ENCODE data around the gene CEACAM3.
"Not testable (repeated sequence)": the region's sequence is repeated elsewhere in the genome, so short reads cannot be mapped to it uniquely, and the experiment has no call there.

Gene CEACAM3

DNA sequence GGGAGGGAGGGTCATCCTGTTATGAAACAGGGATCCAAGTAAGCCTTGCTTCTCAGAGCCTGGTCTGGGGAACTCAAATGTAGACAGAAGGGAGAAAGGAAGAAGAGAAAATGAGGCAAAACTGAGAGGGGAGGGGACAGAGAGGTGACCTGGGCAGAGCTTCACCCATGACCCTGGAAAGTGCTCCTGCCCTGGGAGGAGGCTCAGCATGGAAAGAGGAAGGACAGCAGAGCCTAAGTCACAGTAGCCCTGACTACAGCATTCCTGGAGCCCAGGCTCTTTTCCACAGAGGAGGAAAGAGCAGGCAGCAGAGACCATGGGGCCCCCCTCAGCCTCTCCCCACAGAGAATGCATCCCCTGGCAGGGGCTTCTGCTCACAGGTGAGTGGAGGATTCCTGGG lies at the start of gene CEACAM3:
TSS of gene CEACAM3 (plus strand) at position 226 of the 400 bp plus-strand sequence. CDS start at position 317, 91 bp downstream.
- no peaks in the 10 kb centered on the region for H3K36me3 Mint-ChIP-seq
- no peak within 1 kb of the TSS for H3K4me3 Mint-ChIP-seq
- DNase-seq (ENCODE audit: low spot score in 2 of 2) (no peak), ATAC-seq (ENCODE audit: low read depth) (no peak)
- peaks cover 15% of the 10 kb centered on the region for H3K27me3 Mint-ChIP-seq
- H3K4me1 Mint-ChIP-seq: peaks cover 11% of the 10 kb centered on the region
- no peak within 1 kb of the TSS for H3K27ac Mint-ChIP-seq
- no peaks in the 10 kb centered on the region for H3K9me3 Mint-ChIP-seq

DNA sequence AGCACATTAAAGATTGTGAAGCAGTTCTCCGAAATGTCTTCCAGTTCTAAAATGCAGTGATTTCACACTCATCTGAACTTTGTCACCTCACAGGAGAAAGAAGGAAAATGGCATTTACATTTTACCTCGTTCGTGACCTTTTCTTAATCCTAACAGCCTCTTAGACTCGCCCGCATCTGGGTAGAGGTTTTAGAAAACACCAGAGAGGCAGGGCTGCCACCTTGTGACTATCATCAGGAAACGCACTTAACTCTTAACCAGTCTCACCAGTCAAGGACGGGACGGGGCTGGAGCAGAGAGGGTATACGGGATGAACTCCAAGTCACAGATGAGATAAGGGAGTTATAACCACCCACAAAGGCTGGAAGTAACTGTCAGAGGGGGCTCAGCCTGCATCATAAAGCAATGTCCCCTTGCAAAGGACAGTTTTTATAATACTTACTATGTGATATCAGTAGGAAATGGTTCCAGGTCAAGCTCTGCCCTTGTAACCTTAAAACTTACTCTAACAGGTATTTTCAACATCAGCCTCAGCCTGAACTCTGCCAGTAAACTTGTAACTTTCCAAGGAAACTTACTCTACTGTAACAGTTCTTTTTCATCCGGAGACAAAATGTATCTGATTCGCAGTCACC lies 49.7 kb upstream of the CEACAM3 start:
- H3K4me3 Mint-ChIP-seq: no peak overlapping the region
- peaks cover 22% of the 10 kb centered on the region for H3K27me3 Mint-ChIP-seq
- no peaks in the 10 kb centered on the region for H3K9me3 Mint-ChIP-seq
- H3K36me3 Mint-ChIP-seq: no peaks in the 10 kb centered on the region
- H3K27ac Mint-ChIP-seq: no peak overlapping the region
- H3K4me1 Mint-ChIP-seq: peaks cover 6% of the 10 kb centered on the region
- ATAC-seq (ENCODE audit: low read depth) (peak; percentile 69), DNase-seq (ENCODE audit: low spot score in 2 of 2) (peak in 1 of 2 donors; percentile 9)

DNA sequence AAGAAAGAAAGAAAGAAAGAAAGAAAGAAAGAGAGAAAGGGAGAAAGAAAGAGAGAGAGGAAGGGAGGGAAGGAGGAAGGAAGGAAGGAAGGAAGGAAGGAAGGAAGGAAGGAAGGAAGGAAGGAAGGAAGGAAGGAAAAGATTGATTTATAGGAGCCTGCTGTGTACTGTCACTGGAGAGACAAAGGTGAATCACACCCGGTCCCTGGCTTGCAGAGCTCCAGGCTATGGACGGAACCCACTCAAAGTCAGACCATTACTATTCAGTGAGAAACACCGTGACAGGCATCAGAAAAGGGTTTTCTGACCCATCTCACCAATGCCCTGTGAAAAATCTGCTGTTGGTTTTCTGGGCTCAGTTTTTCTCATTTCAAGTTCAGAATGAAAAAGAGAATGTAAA lies 48.4 kb upstream of the CEACAM3 start:
- Mint-ChIP-seq H3K4me1 (peaks cover 6% of the 10 kb centered on the region), H3K36me3 (no peaks in the 10 kb centered on the region), H3K27ac (no peak overlapping the region), H3K27me3 (peaks cover 24% of the 10 kb centered on the region), H3K4me3 (no peak overlapping the region), H3K9me3 (no peaks in the 10 kb centered on the region)
- DNase-seq (ENCODE audit: low spot score in 2 of 2) (no peak), ATAC-seq (ENCODE audit: low read depth) (no peak)

DNA sequence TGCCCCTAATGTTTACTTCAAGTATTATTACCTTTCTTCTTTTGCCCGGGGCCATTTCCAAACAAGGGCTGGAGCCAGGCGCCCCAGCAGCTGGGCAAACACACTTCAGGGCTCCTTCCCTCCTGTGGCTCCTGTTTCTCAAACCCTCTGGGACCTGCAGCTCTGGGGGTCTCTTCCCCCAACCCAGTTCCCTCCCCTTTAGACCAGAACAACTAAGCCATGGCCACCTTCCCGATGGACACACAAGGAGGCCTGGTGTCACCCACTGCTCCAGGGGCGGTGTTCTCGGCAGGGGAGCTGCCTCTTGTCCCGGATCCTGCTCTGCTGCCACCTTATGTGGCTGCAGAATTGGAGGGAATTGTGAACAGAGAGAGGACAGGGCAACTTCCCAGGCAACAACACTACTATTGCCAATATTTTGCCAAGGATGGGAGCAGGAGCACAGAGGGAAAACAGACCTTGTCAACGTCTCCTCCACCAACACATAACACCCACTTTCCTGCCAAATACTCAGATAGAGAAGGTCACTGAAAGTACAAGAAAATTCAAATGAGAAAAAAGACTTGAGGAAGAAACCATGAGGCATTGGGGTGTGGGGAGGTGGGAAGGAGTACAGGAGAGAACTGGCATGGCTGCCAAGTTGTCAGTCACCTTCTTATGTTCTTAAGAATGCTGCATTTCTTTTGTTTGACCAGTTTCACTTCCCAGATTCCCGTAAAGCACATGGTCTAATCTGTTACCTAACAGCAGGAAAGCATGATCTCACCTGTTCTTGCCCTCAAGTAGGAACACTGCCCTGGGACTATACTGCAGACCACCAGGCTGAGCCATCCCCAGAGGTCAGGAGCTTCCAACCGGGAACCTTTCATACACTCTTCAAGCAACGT lies 45.9 kb upstream of the CEACAM3 start:
- not testable (repeated sequence) for H3K4me3 Mint-ChIP-seq; ATAC-seq (ENCODE audit: low read depth); H3K9me3 Mint-ChIP-seq; DNase-seq (ENCODE audit: low spot score in 2 of 2); H3K36me3 Mint-ChIP-seq; H3K27ac Mint-ChIP-seq; H3K4me1 Mint-ChIP-seq
- peaks cover 22% of the 10 kb centered on the region for H3K27me3 Mint-ChIP-seq

DNA sequence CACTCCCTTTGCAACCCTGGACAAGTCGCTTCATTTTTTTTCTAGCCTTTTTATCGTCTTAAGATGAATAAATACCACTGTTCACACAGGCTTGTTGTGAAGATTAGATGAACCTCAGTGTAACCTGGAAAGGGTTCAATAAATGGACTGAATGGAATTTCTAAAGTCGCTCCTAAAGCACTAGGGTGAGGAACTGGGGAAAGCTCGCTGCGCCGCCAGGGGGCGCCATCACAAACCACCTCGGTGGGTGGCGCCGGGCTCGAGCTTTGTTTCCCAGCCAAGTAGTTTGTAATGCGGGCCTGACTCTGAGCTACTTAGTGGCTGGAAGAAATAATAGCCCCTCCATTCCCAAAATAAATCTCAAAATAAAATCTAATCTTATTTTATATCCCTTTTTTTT lies 43.2 kb upstream of the CEACAM3 start:
- H3K4me3 Mint-ChIP-seq: no peak overlapping the region
- peak; percentile 64 to 65 for DNase-seq (ENCODE audit: low spot score in 2 of 2)
- no peak overlapping the region for H3K27ac Mint-ChIP-seq
- no peaks in the 10 kb centered on the region for H3K36me3 Mint-ChIP-seq
- peak; percentile 76 for ATAC-seq (ENCODE audit: low read depth)
- H3K4me1 Mint-ChIP-seq: peaks cover 5% of the 10 kb centered on the region
- no peaks in the 10 kb centered on the region for H3K9me3 Mint-ChIP-seq
- H3K27me3 Mint-ChIP-seq: peaks cover 12% of the 10 kb centered on the region

DNA sequence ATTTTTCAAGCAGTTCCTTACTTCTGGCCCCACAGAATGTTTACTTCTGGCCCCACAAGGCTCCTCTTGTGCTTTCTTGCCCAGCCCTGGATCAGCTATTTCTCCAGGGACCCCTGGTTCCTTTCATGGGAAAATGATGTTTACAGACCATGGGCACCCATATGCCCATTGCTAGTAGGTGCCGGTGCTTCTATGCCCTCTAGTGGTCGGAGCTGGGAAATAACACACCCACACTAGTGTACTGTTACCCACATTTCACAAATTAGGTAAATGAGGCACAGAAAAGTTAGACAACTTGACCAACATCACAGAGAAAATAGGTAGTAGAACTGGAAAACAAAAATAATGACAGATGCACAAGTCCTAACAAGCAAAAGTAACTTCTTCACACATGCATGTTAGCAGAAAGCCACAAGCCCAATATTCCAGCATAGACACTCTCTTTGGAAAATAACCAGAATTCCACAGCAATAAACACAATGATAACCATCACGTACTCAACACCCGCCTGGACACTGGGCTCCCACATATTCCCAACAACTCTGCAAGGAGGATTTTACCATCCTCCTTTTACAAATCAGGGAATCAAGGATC lies 42.4 kb upstream of the CEACAM3 start:
- H3K4me1 Mint-ChIP-seq: peaks cover 5% of the 10 kb centered on the region
- H3K9me3 Mint-ChIP-seq: no peaks in the 10 kb centered on the region
- DNase-seq (ENCODE audit: low spot score in 2 of 2): peak; percentile 64 to 69
- no peak overlapping the region for H3K27ac Mint-ChIP-seq
- peaks cover 13% of the 10 kb centered on the region for H3K27me3 Mint-ChIP-seq
- no peak overlapping the region for H3K4me3 Mint-ChIP-seq
- H3K36me3 Mint-ChIP-seq: no peaks in the 10 kb centered on the region
- peak; percentile 90 for ATAC-seq (ENCODE audit: low read depth)

DNA sequence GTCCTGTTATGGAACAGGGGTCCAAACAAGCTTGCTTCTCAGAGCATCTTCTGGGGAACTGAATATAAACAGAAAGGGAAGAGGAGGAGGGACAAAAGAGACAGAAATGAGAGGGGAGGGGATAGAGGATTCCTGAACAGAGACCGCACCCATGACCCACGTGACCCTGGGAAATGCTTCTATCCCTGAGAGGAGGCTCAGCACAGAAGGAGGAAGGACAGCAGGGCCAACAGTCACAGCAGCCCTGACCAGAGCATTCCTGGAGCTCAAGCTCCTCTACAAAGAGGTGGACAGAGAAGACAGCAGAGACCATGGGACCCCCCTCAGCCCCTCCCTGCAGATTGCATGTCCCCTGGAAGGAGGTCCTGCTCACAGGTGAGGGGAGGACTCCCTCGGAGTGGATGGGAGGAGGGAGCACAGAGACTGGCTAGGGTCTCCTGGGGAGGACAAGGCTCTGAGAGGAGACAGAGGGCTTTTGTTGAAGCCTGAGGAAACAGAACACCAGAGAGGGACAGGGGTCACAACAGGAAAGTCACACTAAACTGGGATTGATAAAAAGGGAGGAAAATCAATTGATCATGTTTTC lies 41.0 kb upstream of the CEACAM3 start, which contains the start of gene CEACAM6:
TSS of gene CEACAM6 (plus strand) at position 203 of the 586 bp plus-strand sequence. CDS start at position 312, 109 bp downstream.
- peaks cover 5% of the 10 kb centered on the region for H3K4me1 Mint-ChIP-seq
- H3K9me3 Mint-ChIP-seq: no peaks in the 10 kb centered on the region
- H3K27me3 Mint-ChIP-seq: peaks cover 18% of the 10 kb centered on the region

DNA sequence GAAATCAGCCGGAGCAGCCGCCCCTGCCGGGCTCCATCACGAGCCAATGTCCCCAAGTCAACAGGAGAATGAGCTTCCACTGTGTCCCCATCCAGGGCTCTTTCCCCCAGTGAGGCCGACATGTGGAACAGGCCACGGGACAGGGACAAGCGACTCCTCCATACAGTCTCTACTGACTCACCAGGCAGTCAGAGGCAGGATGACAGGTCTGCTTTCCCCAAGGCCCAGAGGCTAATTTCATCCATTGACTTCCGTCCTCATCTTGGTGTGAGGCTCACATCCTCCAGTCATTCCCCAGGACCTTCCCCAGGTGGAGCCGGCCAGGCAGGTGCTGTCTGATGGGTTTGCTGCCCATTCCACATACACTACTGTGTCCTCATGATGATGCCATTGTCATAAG lies 37.5 kb upstream of the CEACAM3 start:
- peaks cover 2% of the 10 kb centered on the region for H3K4me1 Mint-ChIP-seq
- no peak overlapping the region for H3K27ac Mint-ChIP-seq
- ATAC-seq (ENCODE audit: low read depth): no peak
- H3K4me3 Mint-ChIP-seq: no peak overlapping the region
- DNase-seq (ENCODE audit: low spot score in 2 of 2): no peak
- no peaks in the 10 kb centered on the region for H3K36me3 Mint-ChIP-seq
- H3K27me3 Mint-ChIP-seq: peaks cover 22% of the 10 kb centered on the region
- no peaks in the 10 kb centered on the region for H3K9me3 Mint-ChIP-seq

More for the DNA sequence above, 41.0 kb upstream of the CEACAM3 start, which contains the start of gene CEACAM6:
- ATAC-seq (ENCODE audit: low read depth) (no peak), DNase-seq (ENCODE audit: low spot score in 2 of 2) (no peak)
- Mint-ChIP-seq H3K27ac (no peak within 1 kb of the TSS), H3K4me3 (no peak within 1 kb of the TSS), H3K36me3 (no peaks in the 10 kb centered on the region)

DNA sequence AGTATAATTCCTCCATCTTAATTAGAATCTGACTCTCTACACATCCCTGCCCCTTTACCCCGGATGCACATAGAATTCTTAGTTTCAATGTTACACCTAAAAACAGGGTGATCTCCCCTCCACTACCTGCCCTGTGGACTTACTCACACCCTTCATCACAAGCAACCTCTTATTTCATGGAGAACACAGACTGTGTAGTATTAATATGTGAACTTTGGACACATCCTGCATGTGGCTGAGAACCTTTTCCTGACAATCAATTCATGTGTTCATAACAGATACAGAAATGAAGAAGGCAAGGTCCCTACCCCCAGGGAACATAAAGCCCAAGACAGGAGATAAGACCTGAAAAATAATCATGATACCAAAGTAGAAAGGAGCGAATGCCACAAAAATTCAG lies 29.3 kb upstream of the CEACAM3 start:
- DNase-seq (ENCODE audit: low spot score in 2 of 2) (no peak), ATAC-seq (ENCODE audit: low read depth) (no peak)
- H3K4me3 Mint-ChIP-seq: no peak overlapping the region
- no peak overlapping the region for H3K27ac Mint-ChIP-seq
- H3K27me3 Mint-ChIP-seq: peaks cover 17% of the 10 kb centered on the region
- no peaks in the 10 kb centered on the region for H3K4me1 Mint-ChIP-seq
- no peaks in the 10 kb centered on the region for H3K9me3 Mint-ChIP-seq
- H3K36me3 Mint-ChIP-seq: no peaks in the 10 kb centered on the region

DNA sequence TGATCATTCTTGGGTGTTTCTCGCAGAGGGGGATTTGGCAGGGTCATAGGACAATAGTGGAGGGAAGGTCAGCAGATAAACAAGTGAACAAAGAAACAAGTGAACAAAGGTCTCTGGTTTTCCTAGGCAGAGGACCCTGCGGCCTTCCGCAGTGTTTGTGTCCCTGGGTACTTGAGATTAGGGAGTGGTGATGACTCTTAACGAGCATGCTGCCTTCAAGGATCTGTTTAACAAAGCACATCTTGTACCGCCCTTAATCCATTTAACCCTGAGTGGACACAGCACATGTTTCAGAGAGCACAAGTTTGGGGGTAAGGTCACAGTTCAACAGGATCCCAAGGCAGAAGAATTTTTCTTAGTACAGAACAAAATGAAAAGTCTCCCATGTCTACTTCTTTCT lies 28.3 kb upstream of the CEACAM3 start:
- H3K27ac Mint-ChIP-seq; H3K4me1 Mint-ChIP-seq; H3K4me3 Mint-ChIP-seq; H3K36me3 Mint-ChIP-seq; DNase-seq (ENCODE audit: low spot score in 2 of 2); ATAC-seq (ENCODE audit: low read depth); H3K9me3 Mint-ChIP-seq: not testable (repeated sequence)
- H3K27me3 Mint-ChIP-seq: peaks cover 14% of the 10 kb centered on the region

DNA sequence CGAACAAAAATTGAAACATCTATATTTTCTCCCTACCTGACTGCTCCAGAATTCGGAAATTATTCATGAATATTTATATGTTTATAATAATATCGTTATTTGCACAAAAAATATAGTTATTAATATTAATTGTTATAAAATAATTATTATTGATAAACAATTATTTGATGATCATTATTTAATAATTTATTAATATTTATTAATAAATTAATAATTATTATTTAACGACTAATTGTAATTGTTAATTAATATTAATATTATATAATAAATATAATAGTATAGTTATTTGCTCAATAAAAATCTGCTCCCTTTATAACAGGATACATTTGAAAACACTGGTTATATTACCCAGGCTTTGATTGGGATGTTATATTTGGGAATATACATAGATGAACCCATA lies 26.8 kb upstream of the CEACAM3 start:
- H3K27me3 Mint-ChIP-seq: peaks cover 17% of the 10 kb centered on the region
- H3K4me1 Mint-ChIP-seq: no peaks in the 10 kb centered on the region
- H3K27ac Mint-ChIP-seq: no peak overlapping the region

DNA sequence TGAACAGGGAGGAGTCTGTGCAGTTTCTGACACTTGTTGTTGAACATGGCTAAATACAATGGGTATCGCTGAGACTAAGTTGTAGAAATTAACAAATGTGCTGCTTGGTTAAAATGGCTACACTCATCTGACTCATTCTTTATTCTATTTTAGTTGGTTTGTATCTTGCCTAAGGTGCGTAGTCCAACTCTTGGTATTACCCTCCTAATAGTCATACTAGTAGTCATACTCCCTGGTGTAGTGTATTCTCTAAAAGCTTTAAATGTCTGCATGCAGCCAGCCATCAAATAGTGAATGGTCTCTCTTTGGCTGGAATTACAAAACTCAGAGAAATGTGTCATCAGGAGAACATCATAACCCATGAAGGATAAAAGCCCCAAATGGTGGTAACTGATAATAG lies 25.0 kb upstream of the CEACAM3 start:
- Mint-ChIP-seq H3K4me1 (no peaks in the 10 kb centered on the region), H3K9me3 (no peaks in the 10 kb centered on the region), H3K27ac (no peak overlapping the region), H3K36me3 (no peaks in the 10 kb centered on the region), H3K27me3 (peaks cover 11% of the 10 kb centered on the region), H3K4me3 (no peak overlapping the region)
- no peak for DNase-seq (ENCODE audit: low spot score in 2 of 2)
- ATAC-seq (ENCODE audit: low read depth): no peak

More for the DNA sequence above, 26.8 kb upstream of the CEACAM3 start:
- DNase-seq (ENCODE audit: low spot score in 2 of 2) (no peak), ATAC-seq (ENCODE audit: low read depth) (no peak)
- no peak overlapping the region for H3K4me3 Mint-ChIP-seq
- H3K36me3 Mint-ChIP-seq: no peaks in the 10 kb centered on the region
- H3K9me3 Mint-ChIP-seq: no peaks in the 10 kb centered on the region

DNA sequence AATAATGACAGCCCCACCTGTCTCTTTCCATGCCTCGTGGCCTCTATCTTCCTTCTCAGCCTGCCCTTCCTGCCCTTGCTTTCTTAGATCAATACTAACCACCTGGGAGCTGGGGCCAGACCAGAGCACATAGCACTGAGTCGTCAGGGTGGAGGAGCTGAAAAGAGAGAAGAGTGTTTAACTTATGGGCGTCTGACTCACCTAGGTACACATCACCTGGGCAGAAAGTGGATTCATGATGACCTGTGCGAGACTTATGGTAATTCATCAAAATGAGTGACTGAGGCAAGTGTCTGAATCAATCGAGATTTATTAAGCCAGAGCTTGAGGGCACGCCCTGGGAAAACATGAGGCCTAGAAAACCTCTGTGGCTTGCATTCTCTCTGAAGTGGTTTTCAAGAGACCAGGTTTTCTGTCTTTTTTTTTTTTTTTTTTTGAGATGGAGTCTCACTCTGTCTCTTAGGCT lies 21.8 kb upstream of the CEACAM3 start:
- H3K4me3 Mint-ChIP-seq: no peak overlapping the region
- no peak overlapping the region for H3K27ac Mint-ChIP-seq
- H3K27me3 Mint-ChIP-seq: peaks cover 9% of the 10 kb centered on the region
- H3K9me3 Mint-ChIP-seq: no peaks in the 10 kb centered on the region
- no peaks in the 10 kb centered on the region for H3K4me1 Mint-ChIP-seq
- DNase-seq (ENCODE audit: low spot score in 2 of 2): no peak
- no peak for ATAC-seq (ENCODE audit: low read depth)
- no peaks in the 10 kb centered on the region for H3K36me3 Mint-ChIP-seq

DNA sequence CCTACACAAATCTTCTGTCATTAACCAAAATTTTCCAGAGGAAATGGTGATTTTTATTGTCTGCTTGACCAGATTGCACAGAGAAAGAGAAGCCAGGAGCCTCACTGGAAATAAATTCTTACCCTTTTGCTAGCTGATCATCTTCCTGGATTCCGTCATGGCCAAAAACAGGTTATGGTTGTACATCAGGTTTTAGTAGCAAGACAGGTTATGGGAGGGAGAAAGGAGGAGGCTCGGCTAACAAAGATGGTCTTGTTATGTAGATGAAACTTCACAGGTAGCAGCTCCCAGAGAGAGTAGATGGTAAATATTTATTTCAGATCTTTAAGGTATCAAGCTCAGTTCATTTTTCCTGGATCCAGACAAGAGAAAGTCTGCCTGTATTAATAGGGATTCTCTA lies 19.7 kb upstream of the CEACAM3 start:
- no peaks in the 10 kb centered on the region for H3K9me3 Mint-ChIP-seq
- no peak for DNase-seq (ENCODE audit: low spot score in 2 of 2)
- H3K27me3 Mint-ChIP-seq: peaks cover 14% of the 10 kb centered on the region
- no peaks in the 10 kb centered on the region for H3K36me3 Mint-ChIP-seq
- no peak overlapping the region for H3K4me3 Mint-ChIP-seq
- no peak for ATAC-seq (ENCODE audit: low read depth)
- no peak overlapping the region for H3K27ac Mint-ChIP-seq
- no peaks in the 10 kb centered on the region for H3K4me1 Mint-ChIP-seq
